Ramos (cell line): Measurements from ENCODE around the gene DCLK1.
"Not testable (repeated sequence)": the region's sequence is repeated elsewhere in the genome, so short reads cannot be mapped to it uniquely, and the experiment has no call there.

Experiments used
- in situ Hi-C: fragments of 300-500 bp; cut with MboI; formaldehyde crosslinking; loops from one replicate; pipeline ENCODE4 v1.14.3; 2022; ENCODE audit warnings: low sequenced_read_pairs; ENCODE audit not compliant: unreplicated experiment

Gene DCLK1

GRCh38 chr13:35994131-35994966 is 136.8 kb downstream of the DCLK1 start:
- in situ Hi-C loops, result loop anchor here (25.0 kb wide), 1 partner anchor 268 kb away; no protein-coding TSS in a partner anchor

GRCh38 chr13:35993686-35994085 is 137.5 kb downstream of the DCLK1 start:
- in situ Hi-C loops, result loop anchor here (25.0 kb wide), 1 partner anchor 269 kb away; no protein-coding TSS in a partner anchor

GRCh38 chr13:35992964-35993363 is 138.2 kb downstream of the DCLK1 start:
- in situ Hi-C loops, result loop anchor here (25.0 kb wide), 1 partner anchor 269 kb away; no protein-coding TSS in a partner anchor

DNA sequence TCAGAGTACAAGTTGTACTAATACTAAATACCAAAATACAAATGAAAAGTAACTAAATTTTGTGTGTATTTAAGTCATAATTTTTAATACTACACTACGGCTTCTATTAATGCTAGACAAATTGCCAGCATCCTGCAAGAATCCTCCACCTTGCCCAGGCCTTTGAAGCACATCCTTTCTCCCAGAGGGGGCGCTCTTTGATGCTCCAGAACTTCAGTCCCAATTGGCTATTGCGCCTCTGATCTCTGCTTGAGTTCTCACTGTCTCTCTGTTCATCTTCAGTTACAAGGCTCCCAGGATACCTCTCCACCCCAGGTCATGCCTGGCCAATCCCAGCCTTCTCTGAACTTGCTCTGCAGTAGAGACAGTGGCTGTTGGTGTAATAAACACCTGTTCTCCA is 141.0 kb downstream of the DCLK1 start:
- in situ Hi-C loops, result loop anchor here (25.0 kb wide), 1 partner anchor 272 kb away; no protein-coding TSS in a partner anchor

DNA sequence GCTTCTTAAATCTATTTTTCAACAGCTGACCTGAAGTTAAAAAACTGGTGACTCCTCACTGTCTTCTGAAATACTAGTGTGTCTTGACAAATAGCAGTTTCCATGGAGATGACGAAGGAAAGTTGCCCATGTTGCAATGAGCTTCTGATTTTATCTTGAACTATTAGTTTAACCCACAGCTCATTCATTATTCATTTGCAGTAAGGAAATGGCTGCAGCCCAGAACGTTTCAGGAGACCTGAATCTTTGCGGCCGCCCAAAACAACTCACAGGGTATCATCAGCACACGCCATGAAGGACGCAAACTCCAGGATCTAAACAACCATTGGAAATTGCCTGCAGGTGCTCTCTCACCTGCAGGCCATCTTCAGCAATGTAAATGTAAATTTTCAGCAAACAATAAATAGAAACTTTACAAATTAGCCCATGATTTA is 142.5 kb downstream of the DCLK1 start:
- in situ Hi-C loops, result loop anchor here (25.0 kb wide), 1 partner anchor 274 kb away; no protein-coding TSS in a partner anchor

DNA sequence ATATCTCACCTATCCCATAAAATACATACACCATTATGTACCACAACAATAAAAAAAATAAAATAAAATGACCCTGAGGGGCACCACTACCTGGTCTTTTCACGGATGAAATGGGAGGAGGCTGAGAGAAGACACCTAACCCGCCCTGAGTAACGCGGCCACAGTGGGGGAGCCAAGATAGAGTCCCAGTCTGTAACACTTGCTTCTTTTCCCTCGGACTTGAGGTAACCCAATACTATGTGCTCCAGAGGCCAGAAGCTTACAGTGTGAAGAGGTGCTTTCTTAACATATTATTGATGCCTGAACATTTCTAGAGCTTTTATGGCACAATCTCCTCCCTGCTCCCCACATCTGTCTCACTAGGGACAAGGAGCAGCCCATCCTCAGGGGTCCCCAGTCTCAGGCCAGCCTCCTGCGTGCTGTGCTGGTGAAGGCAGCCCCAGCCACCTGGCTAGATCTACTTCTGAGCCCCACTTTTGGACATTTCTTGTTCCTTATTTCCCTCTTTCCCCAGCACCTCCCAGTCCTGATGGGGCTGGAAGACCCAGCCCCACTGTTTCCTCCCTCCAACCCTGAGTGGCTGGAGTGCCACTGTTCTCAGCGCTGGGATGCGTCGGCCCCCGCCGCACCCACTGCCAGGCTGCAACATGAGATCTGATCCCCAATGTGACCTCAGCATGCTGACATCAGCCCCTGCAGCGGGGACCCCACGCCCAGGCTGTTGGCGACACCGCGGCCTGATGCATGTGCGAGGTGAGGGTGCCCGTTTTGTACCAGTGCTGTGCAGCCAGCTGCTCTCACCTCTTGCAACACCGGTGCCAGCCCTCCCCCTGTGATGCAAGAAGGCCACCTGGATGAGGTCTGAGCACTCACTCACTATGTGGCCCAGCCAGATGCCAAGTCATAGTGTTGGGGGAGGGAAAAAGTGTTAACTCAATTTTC is 143.3 kb downstream of the DCLK1 start:
- in situ Hi-C loops, result loop anchor here (25.0 kb wide), 1 partner anchor 274 kb away; no protein-coding TSS in a partner anchor

GRCh38 chr13:35984776-35985453 is 146.3 kb downstream of the DCLK1 start:
- in situ Hi-C loops, result loop anchor here (25.0 kb wide), 1 partner anchor 277 kb away; no protein-coding TSS in a partner anchor

- in situ Hi-C loops, result loop anchor here (25.0 kb wide), 1 partner anchor 278 kb away; no protein-coding TSS in a partner anchor
Observed at GRCh38 chr13:35984287-35984686, 146.9 kb downstream of the DCLK1 start.

GRCh38 chr13:35983703-35984102 is 147.5 kb downstream of the DCLK1 start:
- in situ Hi-C loops, result loop anchor here (25.0 kb wide), 1 partner anchor 279 kb away; no protein-coding TSS in a partner anchor

- in situ Hi-C loops, result loop anchor here (25.0 kb wide), 1 partner anchor 279 kb away; no protein-coding TSS in a partner anchor
Observed at GRCh38 chr13:35983206-35983605, 148.0 kb downstream of the DCLK1 start.

GRCh38 chr13:35979361-35979951 is 151.7 kb downstream of the DCLK1 start:
- in situ Hi-C loops, result loop anchor here (25.0 kb wide), 1 partner anchor 283 kb away; no protein-coding TSS in a partner anchor

DNA sequence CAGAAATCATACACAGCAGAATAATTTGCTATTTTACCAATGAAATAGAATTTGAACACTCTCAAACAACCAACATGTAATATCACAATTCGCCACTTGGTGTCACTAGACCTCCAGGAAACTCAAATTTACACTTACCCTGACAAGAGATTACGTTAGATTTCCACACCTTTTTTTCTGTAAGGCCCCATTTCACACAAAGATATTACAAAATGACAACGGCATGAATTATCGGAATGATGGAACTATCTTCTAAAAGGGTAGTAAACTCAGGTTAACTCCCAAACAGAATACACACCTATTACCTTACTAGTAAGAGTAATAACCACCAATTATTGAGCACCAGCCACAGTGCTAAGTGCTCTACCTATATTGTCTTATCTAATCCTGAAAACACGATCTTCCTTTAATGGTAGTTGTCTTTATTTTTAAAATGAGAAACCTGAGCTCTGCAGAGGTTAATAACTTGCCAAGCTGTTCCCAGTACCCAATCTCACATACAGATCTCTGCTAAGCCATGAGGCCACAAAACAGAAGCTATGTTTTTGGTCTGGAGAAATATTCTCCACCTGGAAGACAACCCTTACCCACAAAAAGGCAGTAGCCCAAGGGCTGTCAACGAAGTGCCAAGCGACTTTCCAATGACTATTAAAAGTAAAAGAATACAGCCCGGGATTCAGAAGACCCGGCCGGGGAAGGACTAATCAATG is 152.4 kb downstream of the DCLK1 start:
- in situ Hi-C loops, result loop anchor here (25.0 kb wide), 1 partner anchor 284 kb away; no protein-coding TSS in a partner anchor

GRCh38 chr13:35977060-35977459 is 154.1 kb downstream of the DCLK1 start:
- in situ Hi-C loops, result loop anchor here (25.0 kb wide), 1 partner anchor 285 kb away; no protein-coding TSS in a partner anchor

GRCh38 chr13:35976126-35976525 is 155.1 kb downstream of the DCLK1 start:
- in situ Hi-C loops, result loop anchor here (25.0 kb wide), 1 partner anchor 286 kb away; no protein-coding TSS in a partner anchor

- in situ Hi-C loops, result not testable (repeated sequence)
Observed at GRCh38 chr13:35966951-35967350, 164.2 kb downstream of the DCLK1 start.

- in situ Hi-C loops, result no loop called here
Observed at GRCh38 chr13:35966024-35966423, 165.2 kb downstream of the DCLK1 start.

- in situ Hi-C loops, result no loop called here
Observed at GRCh38 chr13:35965226-35965927, 165.8 kb downstream of the DCLK1 start.

GRCh38 chr13:35964863-35965180 is 166.4 kb downstream of the DCLK1 start:
- in situ Hi-C loops, result no loop called here
